HL-60/S4 treated with phorbol 12-myristate 13-acetate at 8.2 ng/mL for 4 days and 3 days (cell line): ENCODE data around the gene ATP6V1C2.
"Not testable (repeated sequence)": the region's sequence is repeated elsewhere in the genome, so short reads cannot be mapped to it uniquely, and the experiment has no call there.

Experiments used
- in situ Hi-C: fragments of 300-500 bp; cut with MboI; formaldehyde crosslinking; loops from 2 replicates; pipeline ENCODE4 v1.15.0; 2022; ENCODE audit warnings: low sequenced_read_pairs

ATP6V1C2 gene

GRCh38 chr2:10784719-10785118 lies 63.3 kb downstream of the ATP6V1C2 start:
- in situ Hi-C loops: no loop called here

- in situ Hi-C loops: no loop called here
Observed at GRCh38 chr2:10785260-10785659, 63.8 kb downstream of the ATP6V1C2 start.

GRCh38 chr2:10786240-10786982 lies 65.0 kb downstream of the ATP6V1C2 start:
- in situ Hi-C loops: no loop called here

- in situ Hi-C loops: no loop called here
Observed at GRCh38 chr2:10787176-10787968, 65.9 kb downstream of the ATP6V1C2 start.

GRCh38 chr2:10788855-10789254 lies 67.4 kb downstream of the ATP6V1C2 start:
- in situ Hi-C loops: no loop called here

GRCh38 chr2:10790228-10790973 lies 69.0 kb downstream of the ATP6V1C2 start:
- in situ Hi-C loops: no loop called here

- in situ Hi-C loops: no loop called here
Observed at GRCh38 chr2:10792001-10792634, 70.7 kb downstream of the ATP6V1C2 start.

- in situ Hi-C loops: no loop called here
Observed at GRCh38 chr2:10792660-10793400, 71.4 kb downstream of the ATP6V1C2 start.

- in situ Hi-C loops: no loop called here
Observed at GRCh38 chr2:10793816-10794215, 72.4 kb downstream of the ATP6V1C2 start.

- in situ Hi-C loops: no loop called here
Observed at GRCh38 chr2:10794876-10795275, 73.4 kb downstream of the ATP6V1C2 start.

GRCh38 chr2:10795508-10796046 lies 74.1 kb downstream of the ATP6V1C2 start:
- in situ Hi-C loops: no loop called here

GRCh38 chr2:10796703-10797102 lies 75.3 kb downstream of the ATP6V1C2 start:
- in situ Hi-C loops: no loop called here

- in situ Hi-C loops: no loop called here
Observed at GRCh38 chr2:10798783-10799182, 77.4 kb downstream of the ATP6V1C2 start.

GRCh38 chr2:10800163-10800562 lies 78.7 kb downstream of the ATP6V1C2 start:
- in situ Hi-C loops: no loop called here

- in situ Hi-C loops: no loop called here
Observed at GRCh38 chr2:10802657-10803056, 81.2 kb downstream of the ATP6V1C2 start.

GRCh38 chr2:10805990-10806389 lies 84.6 kb downstream of the ATP6V1C2 start:
- in situ Hi-C loops: not testable (repeated sequence)

GRCh38 chr2:10806543-10806942 lies 85.1 kb downstream of the ATP6V1C2 start:
- in situ Hi-C loops: no loop called here

GRCh38 chr2:10810202-10811161 lies 89.1 kb downstream of the ATP6V1C2 start:
- in situ Hi-C loops: no loop called here

GRCh38 chr2:10811517-10811916 lies 90.1 kb downstream of the ATP6V1C2 start:
- in situ Hi-C loops: no loop called here
